Measurements from ENCODE around the gene GRIFIN. TPM values are rescaled to one million over a fixed set of nuclear protein-coding genes. Genes with fewer than 3 reads are reported as not detected.
A peak's percentile ranks its signal among the peaks of the same experiment; 100 is the strongest.

Gene GRIFIN
- total RNA-seq, 1 experiment from 2014 or later: not detected

GRCh38 chr7:2451171-2452073, 24.8 kb downstream of the GRIFIN start:
- Histone ChIP-seq H3K36me3 (no peaks in the 10 kb centered on the region), H3K9me3 (replicated peaks) (no peaks in the 10 kb centered on the region), H3K27me3 (no peaks in the 10 kb centered on the region), H3K4me1 (no peaks in the 10 kb centered on the region; the same call in 1 of the 2 replicates), H3K27ac (no peak overlapping the region), H3K4me3 (peak overlapping the region; percentile 41)
- DNase-seq: peak; percentile 82 to 89

- Histone ChIP-seq H3K4me1 (no peaks in the 10 kb centered on the region; the same call in 1 of the 2 replicates), H3K36me3 (no peaks in the 10 kb centered on the region), H3K9me3 (replicated peaks) (no peaks in the 10 kb centered on the region), H3K4me3 (no peak overlapping the region), H3K27me3 (no peaks in the 10 kb centered on the region), H3K27ac (no peak overlapping the region)
- no peak for DNase-seq
Observed at GRCh38 chr7:2450198-2451107, 25.7 kb downstream of the GRIFIN start.

- H3K4me1 ChIP-seq: no peaks in the 10 kb centered on the region
- no peaks in the 10 kb centered on the region for H3K9me3 ChIP-seq (replicated peaks)
- no peak overlapping the region for H3K27ac ChIP-seq
- no peak overlapping the region for H3K4me3 ChIP-seq
- DNase-seq: no peak
- no peaks in the 10 kb centered on the region for H3K36me3 ChIP-seq
- H3K27me3 ChIP-seq: no peaks in the 10 kb centered on the region
Observed at GRCh38 chr7:2446676-2447075, 29.5 kb downstream of the GRIFIN start.

- Histone ChIP-seq H3K36me3 (no peaks in the 10 kb centered on the region), H3K4me1 (no peaks in the 10 kb centered on the region), H3K27ac (no peak overlapping the region), H3K27me3 (no peaks in the 10 kb centered on the region), H3K9me3 (replicated peaks) (no peaks in the 10 kb centered on the region), H3K4me3 (no peak overlapping the region)
- DNase-seq: no peak
Observed at GRCh38 chr7:2445898-2446555, 30.2 kb downstream of the GRIFIN start.

GRCh38 chr7:2445047-2445446, 31.2 kb downstream of the GRIFIN start:
- Histone ChIP-seq H3K4me1 (no peaks in the 10 kb centered on the region), H3K9me3 (replicated peaks) (no peaks in the 10 kb centered on the region), H3K27me3 (no peaks in the 10 kb centered on the region), H3K36me3 (no peaks in the 10 kb centered on the region), H3K4me3 (no peak overlapping the region), H3K27ac (no peak overlapping the region)
- no peak for DNase-seq

GRCh38 chr7:2444476-2444875, 31.7 kb downstream of the GRIFIN start:
- no peaks in the 10 kb centered on the region for H3K4me1 ChIP-seq
- no peak overlapping the region for H3K4me3 ChIP-seq
- no peaks in the 10 kb centered on the region for H3K9me3 ChIP-seq (replicated peaks)
- no peaks in the 10 kb centered on the region for H3K36me3 ChIP-seq
- no peak overlapping the region for H3K27ac ChIP-seq
- no peak for DNase-seq
- H3K27me3 ChIP-seq: no peaks in the 10 kb centered on the region

- no peak for DNase-seq
- Histone ChIP-seq H3K27ac (no peak overlapping the region), H3K36me3 (no peaks in the 10 kb centered on the region), H3K4me3 (no peak overlapping the region), H3K4me1 (no peaks in the 10 kb centered on the region), H3K27me3 (no peaks in the 10 kb centered on the region), H3K9me3 (replicated peaks) (no peaks in the 10 kb centered on the region)
Observed at GRCh38 chr7:2443491-2443890, 32.7 kb downstream of the GRIFIN start.

- H3K4me1 ChIP-seq: no peaks in the 10 kb centered on the region
- H3K27me3 ChIP-seq: no peaks in the 10 kb centered on the region
- H3K4me3 ChIP-seq: no peak overlapping the region
- no peak for DNase-seq
- no peaks in the 10 kb centered on the region for H3K36me3 ChIP-seq
- no peaks in the 10 kb centered on the region for H3K9me3 ChIP-seq (replicated peaks)
- no peak overlapping the region for H3K27ac ChIP-seq
Observed at GRCh38 chr7:2441430-2442058, 34.7 kb downstream of the GRIFIN start.

GRCh38 chr7:2440608-2441245, 35.5 kb downstream of the GRIFIN start:
- no peak for DNase-seq

GRCh38 chr7:2438775-2439174, 37.4 kb downstream of the GRIFIN start:
- Histone ChIP-seq H3K9me3 (replicated peaks) (no peaks in the 10 kb centered on the region), H3K4me1 (no peaks in the 10 kb centered on the region), H3K4me3 (no peak overlapping the region), H3K27me3 (no peaks in the 10 kb centered on the region), H3K27ac (no peak overlapping the region), H3K36me3 (peaks cover under 1% of the 10 kb centered on the region)
- DNase-seq: no peak

More at GRCh38 chr7:2440608-2441245, 35.5 kb downstream of the GRIFIN start:
- no peaks in the 10 kb centered on the region for H3K36me3 ChIP-seq
- no peak overlapping the region for H3K4me3 ChIP-seq
- no peaks in the 10 kb centered on the region for H3K9me3 ChIP-seq (replicated peaks)
- H3K27me3 ChIP-seq: no peaks in the 10 kb centered on the region
- no peak overlapping the region for H3K27ac ChIP-seq
- H3K4me1 ChIP-seq: no peaks in the 10 kb centered on the region

GRCh38 chr7:2438186-2438585, 38.0 kb downstream of the GRIFIN start:
- Histone ChIP-seq H3K9me3 (replicated peaks) (no peaks in the 10 kb centered on the region), H3K4me3 (no peak overlapping the region), H3K36me3 (peaks cover 6% of the 10 kb centered on the region), H3K4me1 (no peaks in the 10 kb centered on the region), H3K27me3 (no peaks in the 10 kb centered on the region), H3K27ac (no peak overlapping the region)
- DNase-seq: no peak

- H3K9me3 ChIP-seq (replicated peaks): no peaks in the 10 kb centered on the region
- no peak for DNase-seq
- no peak overlapping the region for H3K27ac ChIP-seq
- H3K4me1 ChIP-seq: no peaks in the 10 kb centered on the region
- no peak overlapping the region for H3K4me3 ChIP-seq
- peaks cover 11% of the 10 kb centered on the region for H3K36me3 ChIP-seq
- no peaks in the 10 kb centered on the region for H3K27me3 ChIP-seq
Observed at GRCh38 chr7:2437537-2438148, 38.6 kb downstream of the GRIFIN start.

GRCh38 chr7:2437136-2437535, 39.1 kb downstream of the GRIFIN start:
- DNase-seq: no peak
- Histone ChIP-seq H3K4me3 (no peak overlapping the region), H3K27me3 (no peaks in the 10 kb centered on the region), H3K36me3 (peaks cover 14% of the 10 kb centered on the region), H3K9me3 (replicated peaks) (no peaks in the 10 kb centered on the region), H3K27ac (no peak overlapping the region), H3K4me1 (no peaks in the 10 kb centered on the region)

Measured in SJCRH30 (cell line).